Measurements from ENCODE around the gene GRID2IP.
"Not testable (repeated sequence)": the region's sequence is repeated elsewhere in the genome, so short reads cannot be mapped to it uniquely, and the experiment has no call there.

The GRID2IP gene

GRCh38 chr7:6551016-6551511 lies at the start of gene GRID2IP:
GRID2IP (minus strand) TSS chr7:6551461; CDS start chr7:6551436, 25 bp downstream.
- no peak within 1 kb of the TSS for H3K27ac ChIP-seq
- TF ChIP-seq ZFX (IDR thresholded peaks at IDR 0.05) (no peak), CTCF (conservative IDR thresholded peaks at IDR 0.05) (no peak)

- H3K27ac ChIP-seq, result no peak overlapping the region
- no peak for TF ChIP-seq ZFX (IDR thresholded peaks at IDR 0.05)
- TF ChIP-seq CTCF (conservative IDR thresholded peaks at IDR 0.05), result no peak
Observed at GRCh38 chr7:6600093-6600492, 48.8 kb upstream of the GRID2IP start.

- H3K27ac ChIP-seq, result peak overlapping the region; percentile 82
- TF ChIP-seq ZFX (IDR thresholded peaks at IDR 0.05), result no peak
Observed at GRCh38 chr7:6590645-6591110, 39.4 kb upstream of the GRID2IP start.

GRCh38 chr7:6589829-6590644 lies 38.8 kb upstream of the GRID2IP start, which contains the start of gene INTS15:
INTS15 (plus strand) TSS chr7:6590021; CDS start chr7:6590284, 263 bp downstream.
- H3K27ac ChIP-seq, result peak within 1 kb of the TSS; percentile 82

GRCh38 chr7:6589151-6589828 lies 38.0 kb upstream of the GRID2IP start:
- H3K27ac ChIP-seq, result peak overlapping the region; percentile 82
- no peak for TF ChIP-seq CTCF (conservative IDR thresholded peaks at IDR 0.05)
- TF ChIP-seq ZFX (IDR thresholded peaks at IDR 0.05), result no peak

More at GRCh38 chr7:6589829-6590644, 38.8 kb upstream of the GRID2IP start, which contains the start of gene INTS15:
- TF ChIP-seq ZFX (IDR thresholded peaks at IDR 0.05), result peak; percentile 99
- peak; percentile 97 for TF ChIP-seq CTCF (conservative IDR thresholded peaks at IDR 0.05)

GRCh38 chr7:6588566-6588965 lies 37.3 kb upstream of the GRID2IP start:
- peak overlapping the region; percentile 82 for H3K27ac ChIP-seq
- TF ChIP-seq CTCF (conservative IDR thresholded peaks at IDR 0.05), result no peak
- no peak for TF ChIP-seq ZFX (IDR thresholded peaks at IDR 0.05)

GRCh38 chr7:6585746-6586432 lies 34.6 kb upstream of the GRID2IP start:
- H3K27ac ChIP-seq, result not testable (repeated sequence)

- no peak overlapping the region for H3K27ac ChIP-seq
- TF ChIP-seq ZFX (IDR thresholded peaks at IDR 0.05), result no peak
- TF ChIP-seq CTCF (conservative IDR thresholded peaks at IDR 0.05), result no peak; the same call in 1 of the 2 replicates
Observed at GRCh38 chr7:6579446-6579845, 28.2 kb upstream of the GRID2IP start.

Data from C4-2B (cell line).